ENCODE results near the gene SCAPER. TPM values are rescaled to one million over a fixed set of nuclear protein-coding genes. Genes with fewer than 3 reads are reported as not detected.

SCAPER gene
- total RNA-seq, 1 experiment from 2014 or later = 15.3 TPM

GRCh38 chr15:76391847-76392246 lies 513.3 kb downstream of the SCAPER start:
- H3K27ac ChIP-seq (ENCODE audit: low read length) = no peak overlapping the region
- CTCF ChIA-PET = no interaction called here
- POLR2A ChIA-PET = no interaction called here
- no peak overlapping the region for H3K4me3 ChIP-seq (ENCODE audit: low read depth in 2 of 2, low read length in 2 of 2)
- intact Hi-C loops (cut with micrococcal nuclease; ENCODE audit: unreplicated experiment) (no loop called here), in situ Hi-C loops (cut with HindIII; ENCODE audit: low pct_unique_long_range_greater_than_20kb, low sequenced_read_pairs) (no loop called here)
- no peaks in the 10 kb centered on the region for H3K4me1 ChIP-seq (ENCODE audit: control insufficient read depth, insufficient read depth, low read length)
- no peaks in the 10 kb centered on the region for H3K36me3 ChIP-seq (ENCODE audit: control insufficient read depth, insufficient read depth, low read length)
- no peak for TF ChIP-seq CTCF (IDR thresholded peaks at IDR 0.05)
- no peak for TF ChIP-seq SIN3A (IDR thresholded peaks at IDR 0.05; ENCODE audit: borderline replicate concordance, insufficient read depth, low read depth, low read length)
- TF ChIP-seq TCF7L2 (IDR thresholded peaks at IDR 0.05; ENCODE audit: low read depth, low read length) = no peak
- TF ChIP-seq POLR2AphosphoS5 (IDR thresholded peaks at IDR 0.05; ENCODE audit: low read depth, low read length) = no peak
- TF ChIP-seq, protein P1, sequence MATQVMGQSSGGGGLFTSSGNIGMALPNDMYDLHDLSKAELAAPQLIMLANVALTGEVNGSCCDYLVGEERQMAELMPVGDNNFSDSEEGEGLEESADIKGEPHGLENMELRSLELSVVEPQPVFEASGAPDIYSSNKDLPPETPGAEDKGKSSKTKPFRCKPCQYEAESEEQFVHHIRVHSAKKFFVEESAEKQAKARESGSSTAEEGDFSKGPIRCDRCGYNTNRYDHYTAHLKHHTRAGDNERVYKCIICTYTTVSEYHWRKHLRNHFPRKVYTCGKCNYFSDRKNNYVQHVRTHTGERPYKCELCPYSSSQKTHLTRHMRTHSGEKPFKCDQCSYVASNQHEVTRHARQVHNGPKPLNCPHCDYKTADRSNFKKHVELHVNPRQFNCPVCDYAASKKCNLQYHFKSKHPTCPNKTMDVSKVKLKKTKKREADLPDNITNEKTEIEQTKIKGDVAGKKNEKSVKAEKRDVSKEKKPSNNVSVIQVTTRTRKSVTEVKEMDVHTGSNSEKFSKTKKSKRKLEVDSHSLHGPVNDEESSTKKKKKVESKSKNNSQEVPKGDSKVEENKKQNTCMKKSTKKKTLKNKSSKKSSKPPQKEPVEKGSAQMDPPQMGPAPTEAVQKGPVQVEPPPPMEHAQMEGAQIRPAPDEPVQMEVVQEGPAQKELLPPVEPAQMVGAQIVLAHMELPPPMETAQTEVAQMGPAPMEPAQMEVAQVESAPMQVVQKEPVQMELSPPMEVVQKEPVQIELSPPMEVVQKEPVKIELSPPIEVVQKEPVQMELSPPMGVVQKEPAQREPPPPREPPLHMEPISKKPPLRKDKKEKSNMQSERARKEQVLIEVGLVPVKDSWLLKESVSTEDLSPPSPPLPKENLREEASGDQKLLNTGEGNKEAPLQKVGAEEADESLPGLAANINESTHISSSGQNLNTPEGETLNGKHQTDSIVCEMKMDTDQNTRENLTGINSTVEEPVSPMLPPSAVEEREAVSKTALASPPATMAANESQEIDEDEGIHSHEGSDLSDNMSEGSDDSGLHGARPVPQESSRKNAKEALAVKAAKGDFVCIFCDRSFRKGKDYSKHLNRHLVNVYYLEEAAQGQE (IDR thresholded peaks at IDR 0.05; ENCODE audit: insufficient read depth in 1 of 2, low read depth in 2 of 2, low read length in 1 of 2) = no peak
- DNase-seq (ENCODE audit: low read depth, low spot score) (no peak), ATAC-seq (no peak)
- no peaks in the 10 kb centered on the region for H3K9me3 ChIP-seq (ENCODE audit: control insufficient read depth, insufficient read depth, low read depth, low read length)
- BruUV-seq (replicated peaks) = no TSS peak
- H3K27me3 ChIP-seq (ENCODE audit: control insufficient read depth, insufficient read depth, low read length) = no peaks in the 10 kb centered on the region

DNA sequence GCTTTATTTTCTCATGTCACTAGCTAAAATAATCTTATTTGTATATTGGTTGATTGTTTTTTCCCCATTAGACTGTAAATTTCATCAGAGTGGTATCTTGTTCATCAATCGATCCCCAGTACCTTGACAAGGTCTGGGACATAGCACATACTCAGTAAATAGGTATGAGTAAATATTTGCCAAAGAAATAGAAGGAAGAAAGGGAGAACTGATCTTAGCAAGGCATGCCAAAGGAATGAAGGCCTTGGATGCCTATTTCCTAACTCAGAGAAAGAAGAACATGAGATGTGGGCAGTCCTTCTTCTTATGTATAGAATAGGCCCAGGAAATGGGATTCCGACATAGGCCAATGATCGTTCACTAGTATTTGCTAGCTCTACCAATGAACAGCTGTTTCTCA lies 513.8 kb downstream of the SCAPER start:
- H3K9me3 ChIP-seq (ENCODE audit: control insufficient read depth, insufficient read depth, low read depth, low read length) = no peaks in the 10 kb centered on the region
- H3K4me3 ChIP-seq (ENCODE audit: low read depth in 2 of 2, low read length in 2 of 2) = no peak overlapping the region
- no peaks in the 10 kb centered on the region for H3K4me1 ChIP-seq (ENCODE audit: control insufficient read depth, insufficient read depth, low read length)
- H3K27ac ChIP-seq (ENCODE audit: low read length) = no peak overlapping the region
- CTCF ChIA-PET = no interaction called here
- no peaks in the 10 kb centered on the region for H3K27me3 ChIP-seq (ENCODE audit: control insufficient read depth, insufficient read depth, low read length)
- DNase-seq (ENCODE audit: low read depth, low spot score) (no peak), ATAC-seq (no peak)
- intact Hi-C loops (cut with micrococcal nuclease; ENCODE audit: unreplicated experiment) = no loop called here
- POLR2A ChIA-PET = no interaction called here
- TF ChIP-seq, protein P1 (IDR thresholded peaks at IDR 0.05; ENCODE audit: insufficient read depth in 1 of 2, low read depth in 2 of 2, low read length in 1 of 2) = no peak
- TF ChIP-seq POLR2AphosphoS5 (IDR thresholded peaks at IDR 0.05; ENCODE audit: low read depth, low read length) (no peak), TCF7L2 (IDR thresholded peaks at IDR 0.05; ENCODE audit: low read depth, low read length) (no peak), CTCF (IDR thresholded peaks at IDR 0.05) (no peak), SIN3A (IDR thresholded peaks at IDR 0.05; ENCODE audit: borderline replicate concordance, insufficient read depth, low read depth, low read length) (no peak)
- in situ Hi-C loops (cut with HindIII; ENCODE audit: low pct_unique_long_range_greater_than_20kb, low sequenced_read_pairs) = no loop called here
- BruUV-seq (replicated peaks) = no TSS peak
- no peaks in the 10 kb centered on the region for H3K36me3 ChIP-seq (ENCODE audit: control insufficient read depth, insufficient read depth, low read length)
